Measurements from ENCODE around the gene OPCML.
A peak's percentile ranks its signal among the peaks of the same experiment; 100 is the strongest.

GRCh38 chr11:133134314-133135173 is 397.8 kb downstream of the OPCML start:
- peak; percentile 71 for TF ChIP-seq CTCF (conservative IDR thresholded peaks at IDR 0.05; ENCODE audit: low read depth, low read length)
- TF ChIP-seq EZH2 (IDR thresholded peaks at IDR 0.05; ENCODE audit: low read length, unreplicated experiment) = no peak

Measured in PC-3 (cell line).